Measurements from ENCODE around the gene NBR1. TPM values are rescaled to one million over a fixed set of nuclear protein-coding genes. Genes with fewer than 3 reads are reported as not detected.
"Not testable (repeated sequence)": the region's sequence is repeated elsewhere in the genome, so short reads cannot be mapped to it uniquely, and the experiment has no call there.

The NBR1 gene
- total and polyA plus RNA-seq, 4 donors: 18.2 to 74.6 (median 44.7) TPM

GRCh38 chr17:43126911-43127290 lies 44.1 kb upstream of the NBR1 start:
- Histone ChIP-seq H3K4me1 (ENCODE audit: control insufficient read depth in 4 of 4, insufficient read depth in 4 of 4, low read length in 3 of 4) (peaks cover 10 to 35% (median 22%) of the 10 kb centered on the region in 4 donors), H3K9ac (ENCODE audit: low read depth in 1 of 2, low read length in 2 of 2) (no peak overlapping the region), H3K36me3 (ENCODE audit: control insufficient read depth in 4 of 4, insufficient read depth in 3 of 4, low read depth in 1 of 4, low read length in 3 of 4) (peaks cover 0 to 2% (median 0%) of the 10 kb centered on the region in 4 donors), H3K4me3 (ENCODE audit: low read depth in 1 of 3, low read length in 3 of 3) (no peak overlapping the region), H3K27ac (ENCODE audit: low read depth in 1 of 2, low read length in 2 of 2) (no peak overlapping the region), H3K27me3 (ENCODE audit: control insufficient read depth in 4 of 4, insufficient read depth in 4 of 4, low read length in 3 of 4) (no peaks in the 10 kb centered on the region), H3K9me3 (ENCODE audit: control insufficient read depth in 4 of 4, low read length in 3 of 4) (no peaks in the 10 kb centered on the region)
- TF ChIP-seq SP1 (IDR thresholded peaks at IDR 0.05) (no peak), REST (IDR thresholded peaks at IDR 0.05) (no peak), HNF4G (IDR thresholded peaks at IDR 0.05) (no peak), EGR1 (IDR thresholded peaks at IDR 0.05; ENCODE audit: low read depth in 2 of 2) (no peak), ATF3 (IDR thresholded peaks at IDR 0.05) (no peak), CTCF (IDR thresholded peaks at IDR 0.05; ENCODE audit: low read depth, low read length, missing input control) (no peak), RXRA (IDR thresholded peaks at IDR 0.05) (no peak), FOXA2 (IDR thresholded peaks at IDR 0.05) (no peak), TAF1 (conservative IDR thresholded peaks at IDR 0.05) (no peak), YY1 (IDR thresholded peaks at IDR 0.05) (no peak), FOXA1 (IDR thresholded peaks at IDR 0.05) (no peak), GABPA (IDR thresholded peaks at IDR 0.05 in 1 of 2, conservative IDR thresholded peaks at IDR 0.05 in 1 of 2) (no peak), JUND (IDR thresholded peaks at IDR 0.05) (no peak)
- TF ChIP-seq, protein P1, sequence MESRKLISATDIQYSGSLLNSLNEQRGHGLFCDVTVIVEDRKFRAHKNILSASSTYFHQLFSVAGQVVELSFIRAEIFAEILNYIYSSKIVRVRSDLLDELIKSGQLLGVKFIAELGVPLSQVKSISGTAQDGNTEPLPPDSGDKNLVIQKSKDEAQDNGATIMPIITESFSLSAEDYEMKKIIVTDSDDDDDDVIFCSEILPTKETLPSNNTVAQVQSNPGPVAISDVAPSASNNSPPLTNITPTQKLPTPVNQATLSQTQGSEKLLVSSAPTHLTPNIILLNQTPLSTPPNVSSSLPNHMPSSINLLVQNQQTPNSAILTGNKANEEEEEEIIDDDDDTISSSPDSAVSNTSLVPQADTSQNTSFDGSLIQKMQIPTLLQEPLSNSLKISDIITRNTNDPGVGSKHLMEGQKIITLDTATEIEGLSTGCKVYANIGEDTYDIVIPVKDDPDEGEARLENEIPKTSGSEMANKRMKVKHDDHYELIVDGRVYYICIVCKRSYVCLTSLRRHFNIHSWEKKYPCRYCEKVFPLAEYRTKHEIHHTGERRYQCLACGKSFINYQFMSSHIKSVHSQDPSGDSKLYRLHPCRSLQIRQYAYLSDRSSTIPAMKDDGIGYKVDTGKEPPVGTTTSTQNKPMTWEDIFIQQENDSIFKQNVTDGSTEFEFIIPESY (IDR thresholded peaks at IDR 0.05): no peak
- DNase-seq (ENCODE audit: low spot score): no peak
- WGBS: 98% methylated on average over 24 of the region's 24 CpGs

GRCh38 chr17:43127333-43127876 lies 43.6 kb upstream of the NBR1 start:
- not testable (repeated sequence) for H3K9ac ChIP-seq (ENCODE audit: low read depth in 1 of 2, low read length in 2 of 2); H3K4me3 ChIP-seq (ENCODE audit: low read depth in 1 of 3, low read length in 3 of 3); H3K36me3 ChIP-seq (ENCODE audit: control insufficient read depth in 4 of 4, insufficient read depth in 3 of 4, low read depth in 1 of 4, low read length in 3 of 4); H3K27ac ChIP-seq (ENCODE audit: low read depth in 1 of 2, low read length in 2 of 2); H3K9me3 ChIP-seq (ENCODE audit: control insufficient read depth in 4 of 4, low read length in 3 of 4); DNase-seq (ENCODE audit: low spot score); H3K27me3 ChIP-seq (ENCODE audit: control insufficient read depth in 4 of 4, insufficient read depth in 4 of 4, low read length in 3 of 4)
- WGBS: 88% methylated on average over 6 of the region's 6 CpGs
- peaks cover 10 to 35% (median 22%) of the 10 kb centered on the region in 4 donors for H3K4me1 ChIP-seq (ENCODE audit: control insufficient read depth in 4 of 4, insufficient read depth in 4 of 4, low read length in 3 of 4)

Data from liver (tissue), 9 donors.